ENCODE measurements around the gene TSPAN15.
A peak's percentile ranks its signal among the peaks of the same experiment; 100 is the strongest.

GRCh38 chr10:69457771-69458237, 6.5 kb downstream of the TSPAN15 start:
- no peak for TF ChIP-seq ZSCAN18 (tag by site-specific recombination; IDR thresholded peaks at IDR 0.05)
- TF ChIP-seq TCF7L2 (IDR thresholded peaks at IDR 0.05; ENCODE audit: borderline replicate concordance, low read depth, low read length) = no peak
- no peak for TF ChIP-seq CTCF (tag by site-specific recombination; IDR thresholded peaks at IDR 0.05)
- no peak for TF ChIP-seq ZNF157 (tag by site-specific recombination; IDR thresholded peaks at IDR 0.05)
- TF ChIP-seq ZBTB21 (tag by site-specific recombination; IDR thresholded peaks at IDR 0.05) = no peak
- no peak for TF ChIP-seq ZIC2 (tag by site-specific recombination; IDR thresholded peaks at IDR 0.05)
- 0 out of 2 replicates have a peak, but pooled peaks have one; percentile 27 for TF ChIP-seq ZNF10 (tag by site-specific recombination; IDR thresholded peaks at IDR 0.05)
- TF ChIP-seq ZBTB26 (tag by site-specific recombination; optimal IDR thresholded peaks at IDR 0.05) = no peak
- TF ChIP-seq ZNF23 (tag by site-specific recombination; IDR thresholded peaks at IDR 0.05; ENCODE audit: borderline replicate concordance) = no peak
- no peak for TF ChIP-seq ZNF501 (tag by site-specific recombination; IDR thresholded peaks at IDR 0.05)
- no peak for TF ChIP-seq ZNF184 (tag by site-specific recombination; IDR thresholded peaks at IDR 0.05)
- TF ChIP-seq ZNF416 (tag by site-specific recombination; IDR thresholded peaks at IDR 0.05) = no peak
